Measurements from ENCODE around the gene PHACTR4. TPM values are rescaled to one million over a fixed set of nuclear protein-coding genes. Genes with fewer than 3 reads are reported as not detected.

Gene PHACTR4
- total and polyA plus RNA-seq, 9 of the 15 experiments (the other 6 are each of a cell fraction or from before 2014, with no cell fraction given) = 6.4 to 43.6 (median 14.2) TPM

DNA sequence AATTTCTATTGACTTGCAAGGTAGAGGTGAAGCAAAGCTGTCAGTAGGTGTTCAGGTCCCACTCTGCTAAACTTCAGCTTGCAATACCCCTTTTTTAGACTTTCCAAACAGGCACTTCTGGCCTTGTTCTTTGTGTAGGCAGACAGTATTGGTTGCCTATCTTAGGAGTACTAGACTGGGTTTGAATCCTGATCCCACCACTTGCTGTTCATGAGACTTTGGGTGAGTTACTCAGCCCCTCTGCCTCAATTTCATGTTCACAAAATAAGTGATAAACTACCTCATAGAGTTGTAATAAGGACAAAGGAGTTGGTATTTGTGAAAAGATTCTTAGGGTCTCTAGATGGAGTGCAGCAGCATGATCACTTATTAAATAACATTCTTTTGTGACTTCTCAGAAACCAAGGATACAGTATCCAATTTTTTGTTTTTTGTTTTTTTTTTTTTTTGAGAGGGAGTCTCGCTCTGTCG is 141.5 kb downstream of the PHACTR4 start (continued):
- TF ChIP-seq, protein P1, sequence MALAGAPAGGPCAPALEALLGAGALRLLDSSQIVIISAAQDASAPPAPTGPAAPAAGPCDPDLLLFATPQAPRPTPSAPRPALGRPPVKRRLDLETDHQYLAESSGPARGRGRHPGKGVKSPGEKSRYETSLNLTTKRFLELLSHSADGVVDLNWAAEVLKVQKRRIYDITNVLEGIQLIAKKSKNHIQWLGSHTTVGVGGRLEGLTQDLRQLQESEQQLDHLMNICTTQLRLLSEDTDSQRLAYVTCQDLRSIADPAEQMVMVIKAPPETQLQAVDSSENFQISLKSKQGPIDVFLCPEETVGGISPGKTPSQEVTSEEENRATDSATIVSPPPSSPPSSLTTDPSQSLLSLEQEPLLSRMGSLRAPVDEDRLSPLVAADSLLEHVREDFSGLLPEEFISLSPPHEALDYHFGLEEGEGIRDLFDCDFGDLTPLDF (CRISPR knock-in tag; IDR thresholded peaks at IDR 0.05) = peak; percentile 17
- TF ChIP-seq ZNF668 (CRISPR knock-in tag; IDR thresholded peaks at IDR 0.05) = no peak
- TF ChIP-seq, protein P2, sequence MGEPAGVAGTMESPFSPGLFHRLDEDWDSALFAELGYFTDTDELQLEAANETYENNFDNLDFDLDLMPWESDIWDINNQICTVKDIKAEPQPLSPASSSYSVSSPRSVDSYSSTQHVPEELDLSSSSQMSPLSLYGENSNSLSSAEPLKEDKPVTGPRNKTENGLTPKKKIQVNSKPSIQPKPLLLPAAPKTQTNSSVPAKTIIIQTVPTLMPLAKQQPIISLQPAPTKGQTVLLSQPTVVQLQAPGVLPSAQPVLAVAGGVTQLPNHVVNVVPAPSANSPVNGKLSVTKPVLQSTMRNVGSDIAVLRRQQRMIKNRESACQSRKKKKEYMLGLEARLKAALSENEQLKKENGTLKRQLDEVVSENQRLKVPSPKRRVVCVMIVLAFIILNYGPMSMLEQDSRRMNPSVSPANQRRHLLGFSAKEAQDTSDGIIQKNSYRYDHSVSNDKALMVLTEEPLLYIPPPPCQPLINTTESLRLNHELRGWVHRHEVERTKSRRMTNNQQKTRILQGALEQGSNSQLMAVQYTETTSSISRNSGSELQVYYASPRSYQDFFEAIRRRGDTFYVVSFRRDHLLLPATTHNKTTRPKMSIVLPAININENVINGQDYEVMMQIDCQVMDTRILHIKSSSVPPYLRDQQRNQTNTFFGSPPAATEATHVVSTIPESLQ (CRISPR knock-in tag; IDR thresholded peaks at IDR 0.05) = no peak
- TF ChIP-seq ZNF77 (CRISPR knock-in tag; IDR thresholded peaks at IDR 0.05) = peak; percentile 93
- no peak for TF ChIP-seq EZH2 (IDR thresholded peaks at IDR 0.05; ENCODE audit: borderline replicate concordance, low read depth, low read length)
- no peak for TF ChIP-seq DMBX1 (CRISPR knock-in tag; IDR thresholded peaks at IDR 0.05; ENCODE audit: borderline replicate concordance)
- no peak for TF ChIP-seq CREB1 (IDR thresholded peaks at IDR 0.05)
- TF ChIP-seq CREB1 (CRISPR knock-in tag; IDR thresholded peaks at IDR 0.05) = no peak
- no peak for TF ChIP-seq NFE2 (IDR thresholded peaks at IDR 0.05; ENCODE audit: low read depth)
- TF ChIP-seq, protein P3, sequence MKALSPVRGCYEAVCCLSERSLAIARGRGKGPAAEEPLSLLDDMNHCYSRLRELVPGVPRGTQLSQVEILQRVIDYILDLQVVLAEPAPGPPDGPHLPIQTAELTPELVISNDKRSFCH (CRISPR knock-in tag; IDR thresholded peaks at IDR 0.05) = no peak
- TF ChIP-seq, protein P3 (tag; IDR thresholded peaks at IDR 0.05) = no peak
- TF ChIP-seq ZBTB8A (IDR thresholded peaks at IDR 0.05; ENCODE audit: partially characterized antibody) = no peak
- no peak for TF ChIP-seq KLF16 (IDR thresholded peaks at IDR 0.05)
- TF ChIP-seq NR2F6 (CRISPR knock-in tag; IDR thresholded peaks at IDR 0.05) = no peak
- TF ChIP-seq, protein P4, sequence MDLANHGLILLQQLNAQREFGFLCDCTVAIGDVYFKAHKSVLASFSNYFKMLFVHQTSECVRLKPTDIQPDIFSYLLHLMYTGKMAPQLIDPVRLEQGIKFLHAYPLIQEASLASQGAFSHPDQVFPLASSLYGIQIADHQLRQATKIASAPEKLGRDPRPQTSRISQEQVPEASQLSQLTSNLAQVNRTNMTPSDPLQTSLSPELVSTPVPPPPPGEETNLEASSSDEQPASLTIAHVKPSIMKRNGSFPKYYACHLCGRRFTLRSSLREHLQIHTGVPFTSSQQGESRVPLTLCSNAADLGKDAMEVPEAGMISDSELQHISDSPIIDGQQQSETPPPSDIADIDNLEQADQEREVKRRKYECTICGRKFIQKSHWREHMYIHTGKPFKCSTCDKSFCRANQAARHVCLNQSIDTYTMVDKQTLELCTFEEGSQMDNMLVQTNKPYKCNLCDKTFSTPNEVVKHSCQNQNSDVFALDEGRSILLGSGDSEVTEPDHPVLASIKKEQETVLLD (IDR thresholded peaks at IDR 0.05) = no peak
- no peak for TF ChIP-seq XRCC5 (IDR thresholded peaks at IDR 0.05; ENCODE audit: low read depth, low read length)
- TF ChIP-seq PCBP2 (IDR thresholded peaks at IDR 0.05; ENCODE audit: low read depth, low read length, poor library complexity, severe bottlenecking) = no peak
- TF ChIP-seq SLC30A9 (CRISPR knock-in tag; IDR thresholded peaks at IDR 0.05) = no peak
- TF ChIP-seq, protein P5, sequence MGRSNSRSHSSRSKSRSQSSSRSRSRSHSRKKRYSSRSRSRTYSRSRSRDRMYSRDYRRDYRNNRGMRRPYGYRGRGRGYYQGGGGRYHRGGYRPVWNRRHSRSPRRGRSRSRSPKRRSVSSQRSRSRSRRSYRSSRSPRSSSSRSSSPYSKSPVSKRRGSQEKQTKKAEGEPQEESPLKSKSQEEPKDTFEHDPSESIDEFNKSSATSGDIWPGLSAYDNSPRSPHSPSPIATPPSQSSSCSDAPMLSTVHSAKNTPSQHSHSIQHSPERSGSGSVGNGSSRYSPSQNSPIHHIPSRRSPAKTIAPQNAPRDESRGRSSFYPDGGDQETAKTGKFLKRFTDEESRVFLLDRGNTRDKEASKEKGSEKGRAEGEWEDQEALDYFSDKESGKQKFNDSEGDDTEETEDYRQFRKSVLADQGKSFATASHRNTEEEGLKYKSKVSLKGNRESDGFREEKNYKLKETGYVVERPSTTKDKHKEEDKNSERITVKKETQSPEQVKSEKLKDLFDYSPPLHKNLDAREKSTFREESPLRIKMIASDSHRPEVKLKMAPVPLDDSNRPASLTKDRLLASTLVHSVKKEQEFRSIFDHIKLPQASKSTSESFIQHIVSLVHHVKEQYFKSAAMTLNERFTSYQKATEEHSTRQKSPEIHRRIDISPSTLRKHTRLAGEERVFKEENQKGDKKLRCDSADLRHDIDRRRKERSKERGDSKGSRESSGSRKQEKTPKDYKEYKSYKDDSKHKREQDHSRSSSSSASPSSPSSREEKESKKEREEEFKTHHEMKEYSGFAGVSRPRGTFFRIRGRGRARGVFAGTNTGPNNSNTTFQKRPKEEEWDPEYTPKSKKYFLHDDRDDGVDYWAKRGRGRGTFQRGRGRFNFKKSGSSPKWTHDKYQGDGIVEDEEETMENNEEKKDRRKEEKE (IDR thresholded peaks at IDR 0.05; ENCODE audit: borderline replicate concordance in 1 of 2, control insufficient read depth in 1 of 2, low read depth in 2 of 2, low read length in 1 of 2) = peak; percentile 29 to 63; a peak in 1 of 4 replicates
- no peak for TF ChIP-seq TAF7 (tag; IDR thresholded peaks at IDR 0.05)

All from K562 (cell line).